Memory B cell (primary cell): ENCODE data around the gene NPPA.

ENCODE experiments used
- ATAC-seq: fragments of 150-1000 bp; cut with Tn5 transposase; 2 replicates; pipeline ENCODE4 v1.10.0; 2021; ENCODE audit warnings: low read depth, mild to moderate bottlenecking, moderate library complexity
- DNase-seq, 2 donors: peaks; one replicate each; pipeline ENCODE4 v3.0.0; 2022; ENCODE audit warnings: low spot score in 2 of 2
- H3K27ac Mint-ChIP-seq: one replicate; pipeline ENCODE4 v1.8.0; 2022; ENCODE audit warnings: mild to moderate bottlenecking, moderate library complexity, mixed read lengths
- H3K27me3 Mint-ChIP-seq: one replicate; pipeline ENCODE4 v1.8.0; 2022; ENCODE audit warnings: mixed read lengths
- H3K36me3 Mint-ChIP-seq: one replicate; pipeline ENCODE4 v1.8.0; 2022; ENCODE audit warnings: mild to moderate bottlenecking, mixed read lengths
- H3K4me1 Mint-ChIP-seq: one replicate; pipeline ENCODE4 v1.8.0; 2022; ENCODE audit warnings: mixed read lengths
- H3K4me3 Mint-ChIP-seq: one replicate; pipeline ENCODE4 v1.8.0; 2022; ENCODE audit warnings: mild to moderate bottlenecking, moderate library complexity, mixed read lengths
- H3K9me3 Mint-ChIP-seq: one replicate; pipeline ENCODE4 v1.8.0; 2022; ENCODE audit warnings: mixed read lengths

NPPA gene

DNA sequence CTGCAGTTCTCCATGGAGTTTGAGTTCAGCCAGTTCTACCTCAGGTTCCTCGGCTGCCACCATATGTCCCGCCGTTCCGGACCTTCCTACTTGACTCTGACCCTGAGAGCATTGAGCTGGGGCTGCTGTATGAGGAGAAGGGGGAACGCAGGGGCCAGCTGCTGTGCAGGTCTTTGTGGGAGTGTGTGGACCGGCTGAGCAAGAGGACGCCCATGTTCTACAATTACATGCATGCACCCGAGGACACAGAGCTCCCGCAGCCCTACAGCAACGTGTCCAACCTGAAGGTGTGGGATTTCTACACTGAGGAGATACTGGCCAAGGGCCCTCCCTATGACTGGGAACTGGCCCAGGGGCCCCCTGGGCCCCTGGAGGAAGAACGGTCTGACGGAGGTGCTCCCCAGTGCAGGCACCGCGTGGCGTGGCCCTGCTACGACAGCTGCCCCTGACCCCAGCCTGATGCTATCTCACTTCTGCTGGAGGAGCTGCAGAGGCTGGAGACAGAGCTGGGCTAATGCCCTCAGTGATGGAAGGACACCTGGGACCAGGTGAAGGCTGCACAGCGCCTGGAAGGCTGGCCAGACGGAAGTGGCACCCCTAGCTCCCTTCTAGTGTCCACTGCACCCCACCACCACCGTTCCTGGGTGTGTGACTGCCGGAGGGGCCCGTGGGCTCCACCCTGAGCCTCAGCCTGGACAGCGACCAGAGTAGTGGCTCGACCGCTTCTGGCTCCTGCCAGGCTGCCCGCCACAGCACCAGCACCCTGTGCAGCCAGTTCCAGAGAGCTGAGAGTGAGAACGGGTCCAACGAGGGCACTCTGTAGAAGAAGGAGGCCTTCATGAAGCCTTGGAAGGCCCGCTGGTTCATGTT lies 32.0 kb upstream of the NPPA start:
- Mint-ChIP-seq H3K27ac (no peak overlapping the region), H3K36me3 (no peaks in the 10 kb centered on the region), H3K4me1 (peaks cover 2% of the 10 kb centered on the region), H3K4me3 (no peak overlapping the region), H3K9me3 (no peaks in the 10 kb centered on the region), H3K27me3 (peaks cover 24% of the 10 kb centered on the region)
- DNase-seq (no peak), ATAC-seq (no peak)

DNA sequence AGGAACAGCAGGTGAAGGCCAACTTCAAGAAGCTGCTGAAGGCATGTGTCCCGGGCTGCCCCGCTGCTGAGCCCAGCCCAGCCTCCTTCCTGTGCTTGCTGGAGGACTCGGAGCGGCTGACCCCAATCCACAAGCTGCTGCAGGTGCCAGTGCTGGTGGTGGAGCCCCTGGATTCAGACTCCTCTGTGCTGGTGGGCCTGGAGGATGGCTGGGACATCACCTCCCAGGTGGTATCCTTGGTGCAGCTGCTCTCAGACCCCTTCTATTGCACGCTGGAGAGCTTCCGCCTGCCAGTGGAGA lies 31.3 kb upstream of the NPPA start:
- H3K4me1 Mint-ChIP-seq, result peaks cover 2% of the 10 kb centered on the region
- no peak overlapping the region for H3K27ac Mint-ChIP-seq
- H3K9me3 Mint-ChIP-seq, result no peaks in the 10 kb centered on the region
- no peaks in the 10 kb centered on the region for H3K36me3 Mint-ChIP-seq
- no peak overlapping the region for H3K4me3 Mint-ChIP-seq
- DNase-seq (no peak), ATAC-seq (no peak)
- H3K27me3 Mint-ChIP-seq, result peaks cover 27% of the 10 kb centered on the region

DNA sequence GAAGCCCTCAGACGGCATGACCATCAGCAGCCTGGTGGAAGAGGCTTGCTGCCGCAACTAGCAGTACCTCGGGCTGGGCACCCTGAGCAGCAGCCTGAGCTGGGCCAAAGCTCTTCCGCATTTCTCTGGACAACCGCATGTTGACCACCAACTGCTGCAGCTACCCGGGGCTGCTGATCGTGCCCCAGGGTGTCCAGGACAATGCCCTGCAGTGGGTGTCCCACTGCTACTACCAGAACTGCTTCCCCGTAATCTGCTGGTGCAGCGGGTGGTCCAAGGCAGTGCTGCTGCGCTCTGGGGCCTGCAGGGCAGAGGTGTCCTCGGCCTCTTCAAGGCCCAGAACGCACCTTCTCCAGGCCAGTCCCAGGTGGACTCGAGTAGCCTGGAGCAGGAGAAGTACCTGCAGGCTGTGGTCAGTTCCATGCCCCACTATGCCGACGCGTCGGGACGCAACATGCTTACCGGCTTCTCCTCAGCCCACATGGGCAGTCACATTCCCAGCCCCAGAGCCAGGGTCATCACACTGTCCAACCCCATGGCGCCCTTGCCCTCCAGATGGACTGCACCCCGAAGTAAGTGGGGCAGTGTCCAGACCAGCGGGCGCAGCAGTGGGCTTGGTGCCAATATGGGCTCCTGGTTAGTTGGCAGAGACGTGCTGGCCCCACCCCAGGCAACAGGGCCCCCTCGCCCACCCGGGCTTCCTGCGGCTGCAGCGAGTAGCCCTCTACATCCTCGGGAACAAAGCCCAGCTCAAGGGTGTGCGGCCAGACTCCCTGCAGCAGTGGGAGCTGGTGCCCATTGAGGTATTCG lies 30.7 kb upstream of the NPPA start:
- no peak for ATAC-seq

DNA sequence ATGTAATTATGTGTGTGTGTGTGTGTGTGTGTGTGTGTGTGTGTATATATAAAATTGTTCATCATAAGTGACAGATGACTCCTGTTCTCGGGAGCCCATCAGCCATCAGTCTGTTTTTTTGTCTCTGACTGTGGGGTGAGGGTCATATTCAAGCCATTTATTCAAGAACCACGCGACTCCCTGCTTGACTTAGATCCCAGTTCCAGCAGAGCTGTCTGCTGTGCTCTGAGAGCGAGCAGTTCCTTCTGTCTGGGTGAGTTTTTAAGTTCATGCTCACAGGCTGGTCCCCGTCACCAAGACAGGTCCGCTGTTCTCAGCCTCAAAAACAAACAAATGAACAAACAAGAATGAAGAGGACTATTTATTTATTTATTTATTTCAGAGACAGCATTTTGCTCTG lies 29.5 kb upstream of the NPPA start:
- Mint-ChIP-seq H3K27me3 (peaks cover 25% of the 10 kb centered on the region), H3K27ac (no peak overlapping the region), H3K36me3 (no peaks in the 10 kb centered on the region), H3K4me1 (no peaks in the 10 kb centered on the region), H3K4me3 (no peak overlapping the region), H3K9me3 (no peaks in the 10 kb centered on the region)
- DNase-seq (no peak), ATAC-seq (no peak)

More for the DNA sequence above, 30.7 kb upstream of the NPPA start:
- Mint-ChIP-seq H3K27me3 (peaks cover 28% of the 10 kb centered on the region), H3K27ac (no peak overlapping the region), H3K4me3 (no peak overlapping the region), H3K4me1 (peaks cover 2% of the 10 kb centered on the region), H3K9me3 (no peaks in the 10 kb centered on the region), H3K36me3 (no peaks in the 10 kb centered on the region)
- no peak for DNase-seq

DNA sequence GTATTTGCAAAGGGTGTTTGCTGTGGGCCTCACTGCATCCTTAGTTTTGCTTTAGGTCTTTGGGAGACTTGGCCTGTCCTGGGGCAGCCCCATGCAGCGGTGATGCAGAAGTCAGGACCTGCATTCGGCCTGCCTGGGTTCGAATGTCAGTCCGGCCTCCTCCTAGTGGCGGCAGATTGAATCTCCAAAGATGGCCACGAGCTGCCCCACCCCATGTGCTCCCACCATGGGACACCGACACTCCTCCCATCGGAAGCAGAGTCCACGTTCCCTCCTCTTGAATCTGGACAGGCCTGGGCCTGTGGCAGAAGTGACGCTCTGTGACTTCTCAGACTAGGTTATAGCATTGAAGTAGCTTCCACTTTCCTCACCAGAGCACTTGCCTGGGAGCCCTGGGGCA lies 27.5 kb upstream of the NPPA start:
- H3K9me3 Mint-ChIP-seq, result no peaks in the 10 kb centered on the region
- H3K4me3 Mint-ChIP-seq, result no peak overlapping the region
- no peak overlapping the region for H3K27ac Mint-ChIP-seq
- no peaks in the 10 kb centered on the region for H3K4me1 Mint-ChIP-seq
- ATAC-seq (no peak), DNase-seq (no peak)
- H3K36me3 Mint-ChIP-seq, result no peaks in the 10 kb centered on the region
- H3K27me3 Mint-ChIP-seq, result peaks cover 25% of the 10 kb centered on the region

DNA sequence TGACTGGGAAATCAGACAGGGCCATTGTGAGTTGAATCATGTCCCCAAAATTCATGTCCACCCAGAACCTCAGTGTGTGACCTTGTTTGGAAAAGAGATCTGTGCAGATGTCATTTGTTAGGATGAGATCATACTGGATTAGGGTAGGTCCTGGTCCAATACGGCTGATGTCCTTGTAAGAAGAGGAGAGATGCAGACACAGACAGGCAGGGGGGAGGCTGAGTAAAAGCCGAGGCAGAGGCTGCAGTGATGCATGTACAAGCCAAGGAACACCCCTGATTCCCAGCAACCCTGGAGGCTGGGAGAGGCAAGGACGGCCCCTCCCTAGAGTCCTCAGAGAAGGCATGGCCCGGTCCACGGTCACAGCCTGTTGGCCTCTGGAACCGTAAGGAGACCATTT lies 27.0 kb upstream of the NPPA start:
- Mint-ChIP-seq H3K36me3 (no peaks in the 10 kb centered on the region), H3K27ac (no peak overlapping the region), H3K9me3 (no peaks in the 10 kb centered on the region), H3K27me3 (peaks cover 25% of the 10 kb centered on the region), H3K4me1 (no peaks in the 10 kb centered on the region), H3K4me3 (no peak overlapping the region)
- no peak for DNase-seq
- ATAC-seq, result no peak

DNA sequence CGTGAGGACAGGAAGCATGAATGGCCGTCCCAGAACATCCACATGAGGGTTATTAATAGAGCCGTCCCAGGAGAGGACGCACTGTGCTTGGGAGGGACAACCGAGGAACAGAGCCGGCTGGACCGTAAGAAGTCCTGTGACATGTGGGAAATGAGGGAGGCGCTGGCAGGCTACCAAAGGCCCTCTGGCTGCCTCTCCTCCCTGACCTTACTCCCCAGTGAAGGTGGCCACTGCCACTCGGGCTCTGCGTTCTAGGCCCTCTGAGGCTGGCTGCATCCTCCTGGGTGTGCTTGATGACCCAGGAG lies 26.6 kb upstream of the NPPA start:
- Mint-ChIP-seq H3K27me3 (peaks cover 26% of the 10 kb centered on the region), H3K36me3 (no peaks in the 10 kb centered on the region), H3K4me3 (no peak overlapping the region), H3K9me3 (no peaks in the 10 kb centered on the region), H3K4me1 (no peaks in the 10 kb centered on the region), H3K27ac (no peak overlapping the region)
- ATAC-seq, result no peak
- DNase-seq, result no peak

DNA sequence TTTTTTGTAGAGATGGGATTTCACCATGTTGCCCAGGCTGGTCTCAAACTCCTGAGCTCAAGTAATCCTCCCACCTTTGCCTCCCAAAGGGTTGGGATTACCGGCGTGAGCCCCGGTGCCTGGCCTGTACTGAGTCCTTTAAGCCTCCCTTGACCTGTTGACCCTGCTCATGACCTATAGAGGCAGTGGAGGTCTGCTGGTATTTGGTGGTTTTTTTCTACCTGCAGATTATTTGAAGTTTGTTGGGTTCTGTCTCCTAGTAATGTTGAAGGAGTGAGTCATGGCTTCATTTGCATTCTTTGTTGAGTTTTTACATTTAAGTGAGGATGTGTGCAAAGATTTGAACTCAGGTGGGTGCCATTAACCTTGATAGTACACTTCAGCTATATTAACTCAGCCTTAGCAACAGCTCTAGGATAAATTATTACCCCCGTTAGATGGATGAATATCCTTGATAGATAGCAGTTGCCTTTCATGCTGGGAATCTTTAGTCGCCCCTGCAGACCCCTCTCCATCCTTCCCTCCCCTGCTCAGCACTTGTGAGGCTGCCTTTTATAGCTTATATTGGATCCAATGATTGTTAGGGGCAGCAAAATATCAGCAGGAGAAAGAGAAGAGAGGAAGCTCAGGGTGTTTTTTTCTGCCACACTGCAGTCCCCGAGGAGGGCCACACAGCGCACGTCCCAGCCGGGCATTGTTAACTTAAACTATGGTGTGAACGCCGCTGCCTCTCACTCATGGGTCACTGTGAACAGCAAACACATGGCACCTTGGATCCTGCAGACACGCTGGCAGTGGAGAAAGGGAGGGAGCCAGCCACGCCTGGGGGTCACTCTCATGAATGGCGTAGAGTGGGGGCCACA lies 26.0 kb upstream of the NPPA start:
- Mint-ChIP-seq H3K36me3 (no peaks in the 10 kb centered on the region), H3K9me3 (no peaks in the 10 kb centered on the region), H3K4me1 (no peaks in the 10 kb centered on the region), H3K27me3 (peaks cover 22% of the 10 kb centered on the region), H3K4me3 (no peak overlapping the region), H3K27ac (no peak overlapping the region)
- no peak for ATAC-seq
- DNase-seq, result no peak

DNA sequence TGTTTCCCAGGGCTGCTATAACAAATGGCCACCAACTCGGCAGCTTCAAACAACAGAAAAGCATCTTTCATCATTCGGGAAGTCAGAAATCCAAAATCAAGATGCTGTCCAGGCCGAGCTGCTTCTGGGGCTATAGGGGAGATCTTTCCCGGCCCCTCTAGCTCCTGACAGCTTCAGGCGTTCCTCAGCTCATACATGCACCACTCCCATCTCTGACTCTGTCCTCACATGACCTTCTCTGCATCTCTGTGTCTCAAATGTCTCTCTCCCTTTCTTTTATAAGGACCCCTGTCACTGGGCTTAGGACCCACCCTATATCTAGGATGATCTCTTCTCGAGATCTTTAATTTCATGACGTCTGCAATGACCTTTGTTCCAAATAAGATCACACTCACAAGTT lies 25.0 kb upstream of the NPPA start:
- Mint-ChIP-seq H3K36me3 (no peaks in the 10 kb centered on the region), H3K4me3 (no peak overlapping the region), H3K27me3 (peaks cover 22% of the 10 kb centered on the region), H3K27ac (no peak overlapping the region), H3K9me3 (no peaks in the 10 kb centered on the region), H3K4me1 (no peaks in the 10 kb centered on the region)
- ATAC-seq (no peak), DNase-seq (no peak)

DNA sequence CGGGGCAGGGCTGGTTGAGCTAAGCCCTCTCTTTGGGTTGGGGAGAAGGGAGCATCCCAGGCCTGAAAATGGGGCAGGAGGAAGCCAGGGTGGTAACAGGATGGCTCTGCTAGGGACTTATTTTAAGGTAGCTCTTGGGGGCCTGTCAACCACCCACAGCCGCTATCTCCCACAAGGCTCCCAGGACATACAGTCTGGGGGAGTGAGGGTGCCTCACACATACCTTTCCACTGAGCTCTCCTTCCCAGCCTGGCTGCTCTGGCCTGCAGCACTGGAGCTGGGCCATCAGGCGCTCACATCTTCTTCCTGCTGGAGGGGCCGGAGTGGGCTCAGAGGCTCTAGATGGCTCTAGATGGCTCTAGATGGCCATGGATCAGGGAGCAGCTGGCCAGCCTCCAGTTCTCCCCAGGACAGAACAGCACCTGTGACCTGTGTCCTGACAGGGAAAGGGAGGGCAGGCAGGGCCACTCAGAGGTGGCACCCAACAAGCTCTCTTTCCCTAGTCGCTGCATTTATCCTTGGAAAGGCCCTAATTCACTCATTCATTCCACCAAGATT lies 22.1 kb upstream of the NPPA start:
- Mint-ChIP-seq H3K4me3 (no peak overlapping the region), H3K27me3 (peaks cover 13% of the 10 kb centered on the region), H3K4me1 (no peaks in the 10 kb centered on the region), H3K9me3 (no peaks in the 10 kb centered on the region), H3K27ac (no peak overlapping the region), H3K36me3 (no peaks in the 10 kb centered on the region)
- no peak for ATAC-seq
- DNase-seq, result no peak

DNA sequence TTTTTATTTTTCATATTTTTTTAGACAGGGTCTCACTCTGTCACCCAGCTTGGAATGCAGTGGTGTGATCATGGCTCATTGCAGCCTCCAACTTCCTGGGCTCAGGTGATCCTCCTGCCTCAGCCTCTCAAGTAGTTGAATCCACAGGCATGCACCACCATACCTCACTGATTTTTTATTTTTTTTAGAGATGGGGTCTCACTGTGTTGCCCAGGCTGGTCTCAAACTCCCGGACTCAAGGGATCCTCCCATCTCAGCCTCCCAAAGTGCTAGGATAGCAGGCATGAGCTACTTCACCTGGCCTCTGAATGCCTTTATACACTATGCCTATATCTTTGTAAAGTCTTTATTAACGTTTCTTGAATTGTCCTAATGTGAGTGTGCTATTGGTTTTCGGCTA lies 21.5 kb upstream of the NPPA start:
- Mint-ChIP-seq H3K4me1 (no peaks in the 10 kb centered on the region), H3K27me3 (peaks cover 12% of the 10 kb centered on the region), H3K27ac (no peak overlapping the region), H3K9me3 (no peaks in the 10 kb centered on the region), H3K36me3 (no peaks in the 10 kb centered on the region), H3K4me3 (no peak overlapping the region)
- ATAC-seq (no peak), DNase-seq (no peak)

DNA sequence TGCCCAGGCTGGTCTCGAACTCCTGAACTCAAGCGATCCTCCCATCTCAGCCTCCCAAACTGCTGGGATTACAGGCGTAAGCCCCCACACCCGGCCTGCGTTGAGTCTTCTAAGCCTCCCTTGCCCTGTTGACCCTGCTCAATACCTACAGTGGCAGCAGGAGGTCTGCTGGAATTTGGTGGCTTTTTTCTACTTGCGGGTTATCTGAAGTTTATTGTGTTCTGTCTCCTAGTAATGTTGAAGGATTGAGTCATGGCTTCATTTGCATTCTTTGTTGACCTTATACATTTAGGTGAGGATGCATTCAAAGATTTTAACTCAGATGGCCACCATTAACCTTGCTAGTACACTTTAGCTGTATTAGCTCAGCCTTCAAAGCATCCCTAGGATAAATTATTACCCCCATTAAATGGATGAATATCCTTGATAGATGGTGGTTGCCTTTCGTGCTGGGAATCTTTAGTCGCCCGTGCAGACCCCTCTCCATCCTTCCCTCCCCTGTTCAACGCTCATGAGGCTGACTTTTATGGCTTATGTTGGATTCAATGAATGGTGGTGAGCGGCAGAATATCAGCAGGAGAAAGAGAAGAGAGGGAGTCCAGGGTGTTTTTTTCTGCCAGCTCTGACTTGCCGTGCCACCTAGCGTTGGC lies 20.9 kb upstream of the NPPA start:
- H3K27me3 Mint-ChIP-seq, result peaks cover 9% of the 10 kb centered on the region
- no peaks in the 10 kb centered on the region for H3K4me1 Mint-ChIP-seq
- H3K9me3 Mint-ChIP-seq, result no peaks in the 10 kb centered on the region
- no peak for DNase-seq
- H3K36me3 Mint-ChIP-seq, result no peaks in the 10 kb centered on the region
- ATAC-seq, result no peak
- no peak overlapping the region for H3K27ac Mint-ChIP-seq
- no peak overlapping the region for H3K4me3 Mint-ChIP-seq

DNA sequence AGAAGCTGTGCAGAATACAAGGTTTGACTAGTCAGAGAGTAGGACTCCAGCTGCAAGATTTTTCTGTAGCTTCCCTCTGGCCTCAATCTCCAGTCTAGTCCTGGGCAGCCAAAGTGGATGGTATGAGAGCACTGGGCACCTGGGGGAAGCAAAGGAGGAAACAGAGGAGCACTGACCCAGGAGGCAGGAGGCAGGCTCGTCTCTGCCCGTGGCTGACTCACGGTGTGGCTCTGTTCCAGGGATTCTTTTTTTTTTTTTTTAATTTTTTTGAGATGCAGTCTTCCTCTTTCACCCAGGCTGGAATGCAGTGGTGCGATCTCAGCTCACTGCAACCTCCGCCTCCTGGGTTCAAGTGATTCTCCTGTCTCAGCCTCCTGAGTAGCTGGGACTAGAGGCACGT lies 15.3 kb upstream of the NPPA start:
- Mint-ChIP-seq H3K36me3 (no peaks in the 10 kb centered on the region), H3K27me3 (peaks cover 23% of the 10 kb centered on the region), H3K4me1 (no peaks in the 10 kb centered on the region), H3K27ac (no peak overlapping the region), H3K4me3 (no peak overlapping the region), H3K9me3 (no peaks in the 10 kb centered on the region)
- no peak for DNase-seq
- no peak for ATAC-seq

DNA sequence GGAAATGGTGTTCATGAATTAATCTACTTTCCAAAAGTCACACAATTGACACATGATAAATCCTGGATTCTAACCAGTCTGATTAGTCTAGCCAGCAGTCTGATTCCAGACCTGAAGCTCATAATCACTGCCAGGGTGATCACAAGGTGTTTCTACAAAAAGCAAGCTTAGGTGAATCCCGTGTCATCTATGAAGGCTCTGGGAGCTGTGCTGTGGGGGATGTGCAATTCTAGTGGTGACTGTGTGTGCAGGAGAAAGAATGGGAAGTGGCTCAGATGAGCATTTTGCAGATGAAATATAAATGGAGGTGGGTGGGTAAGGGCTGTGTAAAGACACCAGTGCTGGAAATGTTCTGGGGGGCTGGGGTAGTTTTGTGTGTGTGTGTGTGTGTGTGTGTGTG lies 13.0 kb upstream of the NPPA start:
- DNase-seq (no peak), ATAC-seq (no peak)
- no peak overlapping the region for H3K4me3 Mint-ChIP-seq
- no peaks in the 10 kb centered on the region for H3K36me3 Mint-ChIP-seq
- peaks cover 26% of the 10 kb centered on the region for H3K27me3 Mint-ChIP-seq
- no peaks in the 10 kb centered on the region for H3K9me3 Mint-ChIP-seq
- H3K27ac Mint-ChIP-seq, result no peak overlapping the region
- no peaks in the 10 kb centered on the region for H3K4me1 Mint-ChIP-seq
